A549 (cell line): ENCODE results near the gene CABP4. TPM values are rescaled to one million over a fixed set of nuclear protein-coding genes. Genes with fewer than 3 reads are reported as not detected.
"Not testable (repeated sequence)": the region's sequence is repeated elsewhere in the genome, so short reads cannot be mapped to it uniquely, and the experiment has no call there.

Source experiments
- ATAC-seq, 2 experiments: fragments of 200-7000 bp in 1 of 2; fragments of >200 bp in 1 of 2; cut with Nextera tagmentation in 1 of 2; cut with Tn5 transposase in 1 of 2; 3 replicates each; pipeline versions ENCODE4 v1.8.0 to v1.9.1; 2018 to 2020; ENCODE audit warnings: mild to moderate bottlenecking in 1 of 2, moderate library complexity in 1 of 2
- CTCF ChIA-PET: fragments of 300-600 bp; sonication (Branson Sonifier 250); formaldehyde crosslinking; extraction: SDS; loops from one replicate; lab custom pipeline; 2021; ENCODE audit warnings: antibody characterized with exemption, inconsistent platforms; lab: Yijun Ruan, JAX
- POLR2A ChIA-PET: fragments of 350-600 bp; formaldehyde crosslinking; extraction: SDS; loops from one replicate; lab custom pipeline; 2021; ENCODE audit warnings: antibody characterized with exemption, inconsistent platforms; lab: Yijun Ruan, JAX
- DNase-seq, 2 experiments: peaks; one replicate each; pipeline versions ENCODE4 v3.0.0 to v3.0.0-alpha.2; 2011 to 2016; ENCODE audit warnings: low read depth in 1 of 2, low spot score in 1 of 2
- FAIRE-seq: peaks from 2 replicates; lab custom pipeline; 2011; peaks lifted over from hg19 to GRCh38; lab: Jason Lieb, UNC
- H3K27ac ChIP-seq, 2 experiments: fragments of >200 bp; sonication (Bioruptor Twin); formaldehyde crosslinking; 3 replicates each; pipeline ENCODE4 v1.5.1; 2016 to 2017
- H3K4me1 ChIP-seq: fragments of >200 bp; sonication (Bioruptor Twin); formaldehyde crosslinking; 3 replicates; pipeline ENCODE4 v1.6.1; 2016
- H3K4me2 ChIP-seq: fragments of >200 bp; sonication (Bioruptor Twin); formaldehyde crosslinking; 3 replicates; pipeline ENCODE4 v1.6.1; 2016
- H3K4me3 ChIP-seq: fragments of >200 bp; sonication (Bioruptor Twin); formaldehyde crosslinking; 3 replicates; pipeline ENCODE4 v1.5.1; 2016
- H3K9me3 ChIP-seq: fragments of >200 bp; sonication (Bioruptor Twin); formaldehyde crosslinking; 3 replicates; pipeline ENCODE4 v1.6.1; 2016
- EP300 ChIP-seq, 2 experiments: fragments of >200 bp; sonication (Bioruptor Twin); formaldehyde crosslinking; IDR thresholded peaks; 2 replicates in 1 of 2; 3 replicates in 1 of 2; pipeline ENCODE4 v1.6.1; 2016 to 2017
- FOSL2 ChIP-seq, 2 experiments: fragments of 450-650 bp in 1 of 2; fragments of >200 bp in 1 of 2; sonication (Bioruptor Twin) in 1 of 2; formaldehyde crosslinking; IDR thresholded peaks; 2 replicates each; pipeline versions ENCODE4 v1.5.0 to v1.6.1; 2016 to 2020; ENCODE audit warnings: mild to moderate bottlenecking in 1 of 2, moderate library complexity in 1 of 2
- HEYL ChIP-seq: fragments of 250-450 bp; sonication (Bioruptor Pico); IDR thresholded peaks from 2 replicates; pipeline ENCODE4 v1.8.0; 2021; ENCODE audit warnings: mild to moderate bottlenecking, moderate library complexity
- HMGXB4 ChIP-seq: fragments of 250-450 bp; sonication (Bioruptor Pico); IDR thresholded peaks from 2 replicates; pipeline ENCODE4 v1.5.0; 2021; ENCODE audit warnings: mild to moderate bottlenecking, moderate library complexity, borderline replicate concordance
- HOXB5 ChIP-seq: fragments of 250-450 bp; sonication (Bioruptor Pico); IDR thresholded peaks from 2 replicates; pipeline ENCODE4 v1.5.0; 2020; ENCODE audit warnings: mild to moderate bottlenecking, moderate library complexity
- MAFK ChIP-seq: fragments of 450-650 bp; IDR thresholded peaks from 2 replicates; pipeline ENCODE4 v1.6.1; 2014; ENCODE audit not compliant: partially characterized antibody
- MYC ChIP-seq: IDR thresholded peaks from 2 replicates; pipeline ENCODE4 v1.6.1; 2012; ENCODE audit warnings: mild to moderate bottlenecking, inconsistent platforms, low read length, improper control_type of control experiment, borderline replicate concordance
- PHF8 ChIP-seq: fragments of 200-600 bp; sonication (generic); IDR thresholded peaks from 2 replicates; pipeline ENCODE4 v1.6.1; 2016; ENCODE audit warnings: low read depth, mild to moderate bottlenecking, antibody characterized with exemption, moderate library complexity, borderline replicate concordance
- RFX5 ChIP-seq: fragments of 450-650 bp; IDR thresholded peaks from 2 replicates; pipeline ENCODE4 v1.7.1; 2014; ENCODE audit warnings: antibody characterized with exemption, mild to moderate bottlenecking, moderate library complexity
- TFCP2L1 ChIP-seq: fragments of 250-450 bp; sonication (Bioruptor Pico); IDR thresholded peaks from 2 replicates; pipeline ENCODE4 v1.5.0; 2021; ENCODE audit warnings: mild to moderate bottlenecking
- TP53 ChIP-seq: fragments of 250-450 bp; sonication (Bioruptor Pico); IDR thresholded peaks from 2 replicates; pipeline ENCODE4 v1.5.0; 2021; ENCODE audit warnings: mild to moderate bottlenecking, moderate library complexity
- USF2 ChIP-seq: fragments of 450-650 bp; IDR thresholded peaks from 2 replicates; pipeline ENCODE4 v1.6.1; 2014; ENCODE audit warnings: antibody characterized with exemption
- ZSCAN20 ChIP-seq: fragments of 250-450 bp; sonication (Bioruptor Pico); IDR thresholded peaks from 2 replicates; pipeline ENCODE4 v1.8.0; 2022; ENCODE audit warnings: mild to moderate bottlenecking, moderate library complexity
- WGBS: methylation state at CpG from one replicate; pipeline ENCODE4 v1.1.6; 2017; ENCODE audit errors: missing lambda C conversion rate; 5-methylcytosine and 5-hydroxymethylcytosine counted together
- polyA plus RNA-seq, 4 experiments: library from polyadenylated mRNA; depleted of rRNA in 3 of 4; stranded (reverse); fragments of >200 nt; fragmentation: RNase III in 1 of 4; extraction: RNeasy Plus Mini Kit Qiagen cat#74134 plus additional on column Dnase treatment in 1 of 4; gene quantifications; 2 replicates in 3 of 4; 3 replicates in 1 of 4; pipeline ENCODE4 v1.2.3, GENCODE V29; 2011 to 2017
- TF ChIP-seq, protein P1 (sequence below): fragments of >200 bp; sonication (Bioruptor Twin); formaldehyde crosslinking; IDR thresholded peaks from 2 replicates; pipeline ENCODE4 v1.6.1; 2016
- TF ChIP-seq, protein P2 (sequence below): IDR thresholded peaks from 2 replicates; pipeline ENCODE4 v1.6.1; 2012

Gene CABP4
- polyA plus RNA-seq, 2 of the 4 experiments (the other 2 are of a cell fraction): not detected

DNA sequence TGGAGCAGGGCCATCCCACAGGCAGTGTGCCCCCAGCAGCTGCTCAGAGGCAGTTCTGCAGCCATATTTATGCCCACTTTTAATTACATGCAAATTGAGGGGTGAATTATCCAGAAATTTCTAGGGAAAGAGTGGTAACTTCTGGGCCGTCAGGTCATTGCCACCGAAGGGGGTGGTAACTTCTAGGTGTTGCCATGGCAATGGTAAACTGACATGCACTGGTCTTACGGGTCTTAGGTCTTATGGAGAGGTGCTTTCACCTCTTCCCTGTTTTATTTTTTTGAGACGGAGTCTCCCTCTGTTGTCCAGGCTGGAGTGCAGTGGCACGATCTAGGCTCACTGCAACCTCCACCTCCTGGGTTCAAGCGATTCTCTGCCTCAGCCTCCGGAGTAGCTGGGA is 17.7 kb downstream of the CABP4 start:
- Histone ChIP-seq H3K4me1 (peaks cover 9% of the 10 kb centered on the region), H3K4me2 (no peak overlapping the region), H3K9me3 (no peaks in the 10 kb centered on the region), H3K4me3 (no peak overlapping the region), H3K27ac (no peak overlapping the region)
- DNase-seq (no peak), ATAC-seq (no peak), FAIRE-seq (no peak)
- POLR2A ChIA-PET: no interaction called here
- CTCF ChIA-PET: interaction anchor here (0.6 to 0.9 kb wide), 2 partner anchors 72 to 89 kb away, joined by 3 read pairs; no protein-coding TSS in a partner anchor
- WGBS: 86% methylated on average over 7 of the region's 7 CpGs
- TF ChIP-seq RFX5 (no peak), HMGXB4 (CRISPR knock-in tag) (no peak), HOXB5 (no peak), ZSCAN20 (no peak), FOSL2 (IDR thresholded peaks at IDR 0.05) (no peak), FOSL2 (CRISPR knock-in tag; IDR thresholded peaks at IDR 0.05) (no peak), PHF8 (no peak), MYC (no peak), TP53 (CRISPR knock-in tag) (no peak), TFCP2L1 (CRISPR knock-in tag) (no peak), HEYL (CRISPR knock-in tag) (no peak), USF2 (no peak), MAFK (no peak), EP300 (IDR thresholded peaks at IDR 0.05) (no peak)
- TF ChIP-seq, protein P1, sequence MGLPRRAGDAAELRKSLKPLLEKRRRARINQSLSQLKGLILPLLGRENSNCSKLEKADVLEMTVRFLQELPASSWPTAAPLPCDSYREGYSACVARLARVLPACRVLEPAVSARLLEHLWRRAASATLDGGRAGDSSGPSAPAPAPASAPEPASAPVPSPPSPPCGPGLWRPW: no peak
- TF ChIP-seq, protein P2, sequence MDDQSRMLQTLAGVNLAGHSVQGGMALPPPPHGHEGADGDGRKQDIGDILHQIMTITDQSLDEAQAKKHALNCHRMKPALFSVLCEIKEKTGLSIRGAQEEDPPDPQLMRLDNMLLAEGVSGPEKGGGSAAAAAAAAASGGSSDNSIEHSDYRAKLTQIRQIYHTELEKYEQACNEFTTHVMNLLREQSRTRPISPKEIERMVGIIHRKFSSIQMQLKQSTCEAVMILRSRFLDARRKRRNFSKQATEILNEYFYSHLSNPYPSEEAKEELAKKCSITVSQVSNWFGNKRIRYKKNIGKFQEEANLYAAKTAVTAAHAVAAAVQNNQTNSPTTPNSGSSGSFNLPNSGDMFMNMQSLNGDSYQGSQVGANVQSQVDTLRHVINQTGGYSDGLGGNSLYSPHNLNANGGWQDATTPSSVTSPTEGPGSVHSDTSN: no peak
- TF ChIP-seq, all 56 proteins: peak for 0

DNA sequence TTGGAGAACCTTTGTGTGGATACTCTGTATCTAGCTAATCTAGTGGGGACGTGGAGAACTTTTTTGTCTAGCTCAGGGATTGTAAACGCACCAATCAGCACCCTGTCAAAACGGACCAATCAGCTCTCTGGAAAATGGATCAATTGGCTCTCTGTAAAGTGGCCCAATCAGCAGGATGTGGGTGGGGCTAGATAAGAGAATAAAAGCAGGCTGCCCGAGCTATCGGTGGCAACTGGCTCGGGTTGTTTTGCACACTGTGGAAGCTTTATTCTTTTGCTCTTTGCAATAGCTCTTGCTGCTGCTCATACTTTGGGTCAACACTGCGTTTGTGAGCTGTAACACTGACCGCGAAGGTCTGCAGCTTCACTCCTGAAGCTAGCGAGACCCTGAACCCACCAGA is 21.5 kb downstream of the CABP4 start:
- FAIRE-seq, DNase-seq, H3K4me2 ChIP-seq, H3K4me3 ChIP-seq, ATAC-seq, H3K27ac ChIP-seq, H3K9me3 ChIP-seq, H3K4me1 ChIP-seq: not testable (repeated sequence)
- ChIA-PET POLR2A (interaction anchor here (1.2 kb wide), 1 partner anchor 11 kb away, joined by 3 read pairs; no protein-coding TSS in a partner anchor), CTCF (interaction anchor here (0.6 to 1.8 kb wide), 5 partner anchors 9 to 125 kb away, joined by 3 to 7 read pairs (median 5); partner anchors contain the start of genes PITPNM1 and PPP1CA)
- WGBS: 75% methylated on average over 10 of the region's 10 CpGs

GRCh38 chr11:67477344-67478050 is 22.3 kb downstream of the CABP4 start:
- H3K9me3 ChIP-seq, POLR2A ChIA-PET, DNase-seq, H3K4me3 ChIP-seq, H3K4me1 ChIP-seq, FAIRE-seq, ATAC-seq, H3K27ac ChIP-seq, H3K4me2 ChIP-seq: not testable (repeated sequence)
- WGBS: 66% methylated on average over 14 of the region's 16 CpGs
- CTCF ChIA-PET: interaction anchor here (0.6 to 1.4 kb wide), 5 partner anchors 9 to 126 kb away, joined by 3 to 7 read pairs (median 6); partner anchors contain the start of gene PITPNM1
